ENCODE results near the gene SSH2.

- TF ChIP-seq CTCF (IDR thresholded peaks at IDR 0.05) (no peak), POLR2A (IDR thresholded peaks at IDR 0.05) (no peak)
Observed at GRCh38 chr17:29881256-29881655, 48.8 kb downstream of the SSH2 start.
